GM12873 (cell line): ENCODE data around the gene URI1.

Experiments used
- CTCF ChIP-seq: IDR thresholded peaks from 2 replicates; pipeline ENCODE4 v1.5.1; 2012; ENCODE audit warnings: low read depth, mild to moderate bottlenecking, moderate library complexity, low read length, control low read depth; ENCODE audit not compliant: insufficient read depth; ENCODE audit errors: missing control alignments

URI1 gene

GRCh38 chr19:29976151-29976943 is 34.3 kb downstream of the URI1 start:
- no peak for TF ChIP-seq CTCF

GRCh38 chr19:29978080-29978479 is 36.0 kb downstream of the URI1 start:
- TF ChIP-seq CTCF: no peak

- TF ChIP-seq CTCF: no peak
Observed at GRCh38 chr19:29983568-29983967, 41.5 kb downstream of the URI1 start.

GRCh38 chr19:29985196-29985595 is 43.2 kb downstream of the URI1 start:
- TF ChIP-seq CTCF: no peak

- TF ChIP-seq CTCF: no peak
Observed at GRCh38 chr19:29988351-29988750, 46.3 kb downstream of the URI1 start.

GRCh38 chr19:29992233-29992867 is 50.3 kb downstream of the URI1 start:
- no peak for TF ChIP-seq CTCF

GRCh38 chr19:29999490-29999889 is 57.5 kb downstream of the URI1 start:
- no peak for TF ChIP-seq CTCF
